IMR-90 (cell line): Measurements from ENCODE around the gene CYP4B1. TPM values are rescaled to one million over a fixed set of nuclear protein-coding genes. Genes with fewer than 3 reads are reported as not detected.

Source experiments
- ATAC-seq: fragments of 200-7000 bp; cut with Tn5 transposase; 2 replicates; pipeline ENCODE4 v1.9.1; 2020; ENCODE audit warnings: low read depth, mild to moderate bottlenecking, moderate library complexity
- BruUV-seq: library from RNA; stranded (reverse); fragments of 400-500 nt; replicated peaks from 2 replicates; lab custom pipeline; 2021; lab: Mats Ljungman, UMichigan
- CTCF ChIA-PET: fragments of 300-600 bp; formaldehyde crosslinking; extraction: SDS; loops from one replicate; lab custom pipeline; 2021; ENCODE audit warnings: antibody characterized with exemption; lab: Yijun Ruan, JAX
- POLR2A ChIA-PET: fragments of 300-600 bp; sonication (Branson Sonifier 250); formaldehyde crosslinking; loops from one replicate; lab custom pipeline; 2022; ENCODE audit warnings: antibody characterized with exemption; ENCODE audit not compliant: unreplicated experiment; lab: Charles Lee
- DNase-seq: peaks from one replicate; pipeline ENCODE4 v3.0.0; 2013
- H2AFZ ChIP-seq: replicated peaks from 2 replicates; pipeline ENCODE3; 2013; ENCODE audit warnings: low read length, mild to moderate bottlenecking; ENCODE audit not compliant: poor library complexity
- H2AK5ac ChIP-seq: 2 replicates; pipeline ENCODE4 v1.6.1; 2013; ENCODE audit warnings: low read depth, low read length, inconsistent platforms
- H2AK9ac ChIP-seq: replicated peaks from 2 replicates; pipeline ENCODE3; 2013; ENCODE audit warnings: mild to moderate bottlenecking, low read depth, low read length, moderate library complexity; ENCODE audit not compliant: poor library complexity
- H2BK120ac ChIP-seq: 2 replicates; pipeline ENCODE4 v1.6.1; 2013; ENCODE audit warnings: low read depth, low read length, inconsistent platforms
- H2BK15ac ChIP-seq: 3 replicates; pipeline ENCODE4 v1.6.1; 2013; ENCODE audit warnings: low read depth, low read length, inconsistent platforms
- H2BK20ac ChIP-seq: 2 replicates; pipeline ENCODE4 v1.6.1; 2013; ENCODE audit warnings: low read depth, mild to moderate bottlenecking, inconsistent platforms, low read length, moderate library complexity
- H2BK5ac ChIP-seq: 2 replicates; pipeline ENCODE4 v1.6.1; 2013; ENCODE audit warnings: mild to moderate bottlenecking, low read depth, low read length, inconsistent platforms; ENCODE audit not compliant: poor library complexity, severe bottlenecking
- H3K14ac ChIP-seq: replicated peaks from 2 replicates; pipeline ENCODE4 v1.6.1; 2013; ENCODE audit warnings: low read depth, low read length, inconsistent platforms
- H3K18ac ChIP-seq: 2 replicates; pipeline ENCODE4 v1.6.1; 2013; ENCODE audit warnings: low read depth, low read length, control low read depth
- H3K23ac ChIP-seq: 2 replicates; pipeline ENCODE4 v1.6.1; 2013; ENCODE audit warnings: low read depth, low read length, inconsistent platforms
- H3K27ac ChIP-seq: 2 replicates; pipeline ENCODE4 v1.5.1; 2013; ENCODE audit warnings: mild to moderate bottlenecking, control low read depth, low read length; ENCODE audit not compliant: insufficient read depth
- H3K27me3 ChIP-seq: 2 replicates; pipeline ENCODE4 v1.6.1; 2013; ENCODE audit warnings: low read length; ENCODE audit not compliant: control insufficient read depth, insufficient read depth
- H3K36me3 ChIP-seq: 2 replicates; pipeline ENCODE4 v1.6.1; 2013; ENCODE audit warnings: low read length, mixed read lengths; ENCODE audit not compliant: control insufficient read depth, insufficient read depth
- H3K4ac ChIP-seq: 2 replicates; pipeline ENCODE4 v1.6.1; 2013; ENCODE audit warnings: low read depth, low read length, inconsistent platforms
- H3K4me1 ChIP-seq: 2 replicates; pipeline ENCODE4 v1.6.1; 2013; ENCODE audit warnings: low read length, mixed read lengths; ENCODE audit not compliant: control insufficient read depth, insufficient read depth
- H3K4me2 ChIP-seq: 2 replicates; pipeline ENCODE4 v1.6.1; 2013; ENCODE audit warnings: low read depth, mild to moderate bottlenecking, control low read depth, low read length, moderate library complexity
- H3K4me3 ChIP-seq: 2 replicates; pipeline ENCODE4 v1.5.1; 2013; ENCODE audit warnings: low read depth, mild to moderate bottlenecking, control low read depth, low read length, moderate library complexity; ENCODE audit not compliant: insufficient read depth
- H3K56ac ChIP-seq: 2 replicates; pipeline ENCODE4 v1.6.1; 2013; ENCODE audit warnings: low read length, inconsistent platforms; ENCODE audit not compliant: insufficient read depth; ENCODE audit errors: extremely low read depth
- H3K79me1 ChIP-seq, 2 experiments: 2 replicates each; pipeline ENCODE4 v1.6.1; 2013; ENCODE audit warnings: low read length in 2 of 2, inconsistent platforms in 1 of 2, low read depth in 1 of 2
- H3K9ac ChIP-seq: 2 replicates; pipeline ENCODE4 v1.6.1; 2013; ENCODE audit warnings: low read depth, low read length, control low read depth
- H3K9me1 ChIP-seq: 2 replicates; pipeline ENCODE4 v1.6.1; 2013; ENCODE audit warnings: low read length, inconsistent platforms; ENCODE audit not compliant: insufficient read depth
- H3K9me3 ChIP-seq: 2 replicates; pipeline ENCODE4 v1.6.1; 2013; ENCODE audit warnings: low read length; ENCODE audit not compliant: control insufficient read depth, insufficient read depth
- H4K20me1 ChIP-seq: 2 replicates; pipeline ENCODE4 v1.6.1; 2013; ENCODE audit warnings: low read length, inconsistent platforms; ENCODE audit not compliant: insufficient read depth
- H4K5ac ChIP-seq: 2 replicates; pipeline ENCODE4 v1.6.1; 2013; ENCODE audit warnings: mild to moderate bottlenecking, low read depth, low read length, control low read depth
- H4K8ac ChIP-seq, 2 experiments: 2 replicates each; pipeline ENCODE4 v1.6.1; 2013; ENCODE audit warnings: low read depth in 2 of 2, low read length in 2 of 2, control low read depth in 1 of 2, inconsistent platforms in 1 of 2
- H4K91ac ChIP-seq: 2 replicates; pipeline ENCODE4 v1.6.1; 2013; ENCODE audit warnings: low read depth, low read length, inconsistent platforms; ENCODE audit not compliant: insufficient read depth
- CEBPB ChIP-seq: IDR thresholded peaks from 2 replicates; pipeline ENCODE4 v1.6.1; 2012; ENCODE audit warnings: low read depth, low read length, improper control_type of control experiment
- RAD21 ChIP-seq: IDR thresholded peaks from 2 replicates; pipeline ENCODE4 v1.6.1; 2012; ENCODE audit warnings: low read length, improper control_type of control experiment
- WGBS, 2 experiments: methylation state at CpG; one replicate each; pipeline versions ENCODE4 v1.1.5 to v1.1.7; 2013; ENCODE audit warnings: missing lambda C conversion rate in 2 of 2; ENCODE audit not compliant: insufficient read length in 1 of 2; ENCODE audit errors: extremely low coverage in 2 of 2; 5-methylcytosine and 5-hydroxymethylcytosine counted together
- dilution Hi-C: fragments of 300-500 bp; cut with HindIII; formaldehyde crosslinking; loops from one replicate; pipeline ENCODE4 v1.14.3; 2018; ENCODE audit warnings: low sequenced_read_pairs; ENCODE audit not compliant: unreplicated experiment
- in situ Hi-C: fragments of 300-500 bp; cut with MboI; formaldehyde crosslinking; loops from 3 replicates; pipeline ENCODE4 v1.14.3; 2019; ENCODE audit warnings: low sequenced_read_pairs, inconsistent platforms, mixed read lengths
- intact Hi-C: fragments of 100-400 bp; cut with micrococcal nuclease; formaldehyde crosslinking; loops from 2 replicates; pipeline ENCODE4 v1.10.0; 2022
- polyA plus RNA-seq, 3 experiments: library from polyadenylated mRNA; depleted of rRNA; stranded (reverse); fragments of >200 nt; gene quantifications; 2 replicates each; pipeline ENCODE4 v1.2.3, GENCODE V29; 2012; ENCODE audit warnings: low replicate concordance in 1 of 3
- total RNA-seq: library from RNA; depleted of rRNA; stranded (reverse); fragments of >200 nt; gene quantifications from 2 replicates; pipeline ENCODE4 v1.2.3, GENCODE V29; 2012
- TF ChIP-seq, protein P1 (sequence below): conservative IDR thresholded peaks from 2 replicates; pipeline ENCODE4 v1.5.1; 2012; ENCODE audit warnings: mild to moderate bottlenecking, low read depth, low read length, improper control_type of control experiment

CYP4B1 gene
- total and polyA plus RNA-seq, 2 of the 4 experiments (the other 2 are of a cell fraction): not detected

DNA sequence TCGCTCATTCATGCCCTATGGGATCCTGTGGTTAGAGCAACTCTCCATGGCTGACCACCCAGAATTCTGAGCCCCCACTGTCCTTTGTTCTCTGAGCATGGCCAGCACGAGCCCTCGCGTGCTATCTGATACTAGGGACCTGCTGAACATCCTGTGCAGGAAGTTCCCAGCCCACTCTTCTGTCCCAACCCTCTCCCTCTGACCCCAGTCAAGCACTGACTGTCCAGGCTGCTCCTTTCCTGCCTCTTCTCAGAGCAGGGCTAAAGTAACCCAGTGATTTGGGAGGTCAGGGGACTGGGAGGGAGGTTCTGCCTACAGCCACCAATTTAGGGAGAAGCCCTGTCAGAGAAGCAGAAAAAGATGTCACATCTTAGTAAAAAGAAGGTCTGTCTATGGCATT, 21.2 kb downstream of the CYP4B1 start:
- no peak overlapping the region for H3K4me3 ChIP-seq
- no CpG with 5 or more reads among the region's 4 CpGs for WGBS, 2 experiments
- no peak overlapping the region for H3K4ac ChIP-seq
- DNase-seq (no peak), ATAC-seq (no peak)
- H3K79me1 ChIP-seq: no peaks in the 10 kb centered on the region
- no peak overlapping the region for H3K14ac ChIP-seq
- no peak overlapping the region for H3K18ac ChIP-seq
- intact Hi-C loops: no loop called here
- in situ Hi-C loops: no loop called here
- H3K9me3 ChIP-seq: peaks cover 25% of the 10 kb centered on the region
- no TSS peak for BruUV-seq
- H3K9ac ChIP-seq: no peak overlapping the region
- H3K27ac ChIP-seq: no peak overlapping the region
- no peak overlapping the region for H2BK20ac ChIP-seq
- no peak overlapping the region for H2AK5ac ChIP-seq
- H3K27me3 ChIP-seq: no peaks in the 10 kb centered on the region
- H2BK120ac ChIP-seq: no peak overlapping the region
- H3K23ac ChIP-seq: no peak overlapping the region
- no peaks in the 10 kb centered on the region for H4K20me1 ChIP-seq
- POLR2A ChIA-PET: no interaction called here
- no peak overlapping the region for H4K5ac ChIP-seq
- no peak overlapping the region for H3K4me2 ChIP-seq
- no peak overlapping the region for H2AK9ac ChIP-seq
- H3K4me1 ChIP-seq: no peaks in the 10 kb centered on the region
- CTCF ChIA-PET: no interaction called here
- no peak overlapping the region for H2BK5ac ChIP-seq
- no peak overlapping the region for H4K8ac ChIP-seq
- H4K91ac ChIP-seq: no peak overlapping the region
- no peak overlapping the region for H2BK15ac ChIP-seq
- H3K9me1 ChIP-seq: no peaks in the 10 kb centered on the region
- no peak overlapping the region for H2AFZ ChIP-seq
- TF ChIP-seq RAD21 (no peak), CEBPB (no peak)
- TF ChIP-seq, protein P1, sequence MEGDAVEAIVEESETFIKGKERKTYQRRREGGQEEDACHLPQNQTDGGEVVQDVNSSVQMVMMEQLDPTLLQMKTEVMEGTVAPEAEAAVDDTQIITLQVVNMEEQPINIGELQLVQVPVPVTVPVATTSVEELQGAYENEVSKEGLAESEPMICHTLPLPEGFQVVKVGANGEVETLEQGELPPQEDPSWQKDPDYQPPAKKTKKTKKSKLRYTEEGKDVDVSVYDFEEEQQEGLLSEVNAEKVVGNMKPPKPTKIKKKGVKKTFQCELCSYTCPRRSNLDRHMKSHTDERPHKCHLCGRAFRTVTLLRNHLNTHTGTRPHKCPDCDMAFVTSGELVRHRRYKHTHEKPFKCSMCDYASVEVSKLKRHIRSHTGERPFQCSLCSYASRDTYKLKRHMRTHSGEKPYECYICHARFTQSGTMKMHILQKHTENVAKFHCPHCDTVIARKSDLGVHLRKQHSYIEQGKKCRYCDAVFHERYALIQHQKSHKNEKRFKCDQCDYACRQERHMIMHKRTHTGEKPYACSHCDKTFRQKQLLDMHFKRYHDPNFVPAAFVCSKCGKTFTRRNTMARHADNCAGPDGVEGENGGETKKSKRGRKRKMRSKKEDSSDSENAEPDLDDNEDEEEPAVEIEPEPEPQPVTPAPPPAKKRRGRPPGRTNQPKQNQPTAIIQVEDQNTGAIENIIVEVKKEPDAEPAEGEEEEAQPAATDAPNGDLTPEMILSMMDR: no peak
- dilution Hi-C loops: no loop called here
- no peak overlapping the region for H3K56ac ChIP-seq
- no peaks in the 10 kb centered on the region for H3K36me3 ChIP-seq
